NCI-H146 (cell line): ENCODE data around the gene TK1.
"Not testable (repeated sequence)": the region's sequence is repeated elsewhere in the genome, so short reads cannot be mapped to it uniquely, and the experiment has no call there.

ENCODE experiments used
- DNase-seq: peaks from one replicate; lab custom pipeline; 2025; lab: John Stamatoyannopoulos, UW

Gene TK1

DNA sequence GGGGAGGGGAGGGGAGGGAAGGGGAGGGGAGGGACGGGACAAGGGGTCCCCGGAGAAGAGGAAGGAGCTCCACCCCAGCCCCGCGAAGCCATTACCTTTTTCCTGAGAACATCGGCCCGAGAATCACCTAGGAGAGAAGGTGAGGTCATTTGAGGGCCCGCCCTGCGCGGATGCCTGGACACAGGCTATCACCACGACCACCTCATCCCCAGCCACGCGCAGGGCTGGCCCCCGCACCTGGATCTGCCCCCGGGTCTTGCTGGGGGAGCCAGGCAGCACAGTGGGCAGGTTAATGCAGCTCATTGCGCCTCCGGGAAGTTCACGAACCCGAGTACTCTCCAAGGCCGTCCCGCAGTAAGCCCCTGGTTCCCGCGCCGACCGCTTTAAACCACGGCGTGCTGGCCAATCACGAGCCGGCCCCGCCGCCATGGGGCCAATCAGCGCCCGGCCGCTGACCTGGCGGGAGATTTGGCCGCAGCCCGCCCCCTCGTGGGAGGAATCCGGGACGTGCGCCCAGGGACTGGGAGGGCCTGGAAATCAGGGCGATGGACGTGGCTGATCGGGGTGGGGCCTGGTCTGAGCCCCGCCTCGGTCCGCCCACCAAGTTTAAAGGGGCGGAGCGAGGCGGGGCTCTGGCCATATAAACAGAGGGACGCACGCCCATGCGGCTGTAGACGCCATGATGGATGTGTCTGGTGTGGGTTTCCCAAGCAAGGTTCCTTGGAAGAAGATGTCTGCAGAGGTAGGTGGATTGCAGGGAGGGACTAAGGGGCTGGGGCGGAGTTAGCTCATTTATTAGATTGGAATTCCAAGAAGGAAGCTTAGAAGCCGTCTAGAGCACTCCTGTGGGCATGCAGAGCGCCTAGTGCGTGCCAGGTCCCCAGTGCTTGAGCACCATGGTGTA, at the start of gene TK1, which contains the start of gene AFMID:
Gene TK1, minus strand, starts transcription at position 361 of the 904 bp plus-strand sequence. Its CDS starts 58 bp downstream, at position 303.
Gene AFMID, plus strand, starts transcription at position 671 of the 904 bp plus-strand sequence. Its CDS starts 9 bp downstream, at position 680.
- peak; percentile 98 for DNase-seq

GRCh38 chr17:78235885-78236284, 49.0 kb upstream of the TK1 start:
- DNase-seq: no peak

GRCh38 chr17:78235022-78235421, 48.2 kb upstream of the TK1 start:
- DNase-seq: not testable (repeated sequence)

- no peak for DNase-seq
Measured at GRCh38 chr17:78234261-78234865, 47.5 kb upstream of the TK1 start.

DNA sequence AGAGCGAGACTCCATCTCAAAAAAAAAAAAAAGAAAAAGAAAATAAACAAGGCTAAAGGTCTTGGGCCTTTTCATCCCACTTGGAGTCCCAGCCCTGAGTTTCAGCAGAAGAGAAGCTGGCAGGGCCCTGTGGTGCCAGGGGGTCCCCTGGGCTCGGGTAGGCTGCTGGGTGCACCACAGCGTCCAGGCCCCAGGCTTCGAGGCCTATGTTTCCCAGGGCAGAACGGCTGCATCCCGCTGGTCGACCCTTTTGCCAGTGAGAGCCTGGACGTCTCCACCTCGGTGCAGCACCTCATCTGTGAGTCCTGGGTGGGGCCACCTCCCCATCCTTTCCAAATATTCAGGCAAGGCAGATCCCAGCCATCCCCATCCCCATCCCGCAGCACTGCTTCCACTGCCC, 46.8 kb upstream of the TK1 start:
- no peak for DNase-seq

- no peak for DNase-seq
Measured at GRCh38 chr17:78232859-78233173, 46.0 kb upstream of the TK1 start.

GRCh38 chr17:78231991-78232858, 45.4 kb upstream of the TK1 start:
- DNase-seq: peak; percentile 20

DNA sequence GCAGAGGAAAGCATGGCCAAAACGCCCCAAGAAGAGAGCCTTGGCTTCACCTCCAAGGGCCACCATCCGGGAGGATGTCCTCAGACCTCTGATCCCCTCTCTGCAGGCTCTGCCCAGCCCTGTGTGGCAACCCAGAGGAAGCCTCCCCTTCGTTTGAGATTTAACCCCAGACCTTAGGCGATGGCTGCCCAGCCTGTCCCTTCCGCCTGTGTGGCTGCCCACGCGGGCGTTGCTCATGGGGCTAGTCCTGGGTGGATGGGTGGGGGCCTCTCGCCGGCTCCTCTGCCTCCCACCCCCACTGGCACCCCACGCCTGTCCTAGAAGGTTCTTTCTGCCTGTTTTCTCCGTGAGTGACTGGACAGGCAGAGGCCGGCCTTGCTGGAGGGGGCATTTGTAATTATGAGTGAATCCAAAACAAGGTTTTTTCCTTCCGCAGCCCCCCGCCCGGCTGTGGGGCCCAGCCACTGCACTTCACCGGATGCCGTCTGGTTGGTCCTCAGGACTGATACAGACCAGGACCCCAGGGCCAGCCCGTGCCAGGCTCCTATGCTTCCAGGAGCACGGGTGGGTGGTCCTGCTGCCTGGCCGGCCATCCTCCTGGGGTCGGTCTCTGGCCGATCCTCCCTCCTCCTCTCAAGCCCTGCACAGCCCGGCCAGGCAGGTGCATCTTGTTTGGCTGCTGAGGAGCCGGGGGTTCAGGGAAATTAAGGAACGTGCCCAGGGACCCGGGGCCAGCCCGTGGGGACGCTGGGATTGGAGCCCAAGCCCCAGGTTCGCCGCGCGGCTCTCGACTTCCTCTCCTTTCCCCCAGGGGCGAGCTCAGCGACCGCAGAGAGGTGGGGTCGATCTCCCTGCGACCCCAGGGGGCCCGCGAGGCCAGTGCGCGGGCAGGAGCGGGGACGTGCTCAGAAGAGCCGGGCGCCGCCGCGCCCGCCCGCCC, 44.4 kb upstream of the TK1 start, which contains the start of gene TMEM235:
Gene TMEM235, plus strand, starts transcription at position 636 of the 940 bp plus-strand sequence. CDS start 393 bp downstream, outside the sequence.
- peak; percentile 20 for DNase-seq

GRCh38 chr17:78230252-78230962, 43.6 kb upstream of the TK1 start:
- no peak for DNase-seq

DNA sequence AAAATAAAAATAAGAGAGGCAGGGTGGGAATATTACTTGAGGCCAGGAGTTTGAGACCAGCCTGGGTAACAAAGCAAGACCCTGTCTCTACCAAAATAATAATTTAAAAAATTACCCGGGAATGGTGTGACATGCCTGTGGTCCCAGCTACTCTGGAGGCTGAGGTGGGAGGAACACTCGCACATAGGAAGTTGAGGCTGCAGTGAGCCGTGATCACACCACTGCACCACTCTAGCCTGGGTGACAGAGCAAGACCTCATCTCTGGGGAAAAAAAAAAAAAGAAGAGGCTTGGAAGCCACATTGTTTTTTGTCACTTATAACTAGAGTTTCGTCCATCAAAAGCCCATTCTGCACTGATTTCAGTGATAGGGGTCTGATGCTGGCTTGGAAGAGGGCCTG, 41.3 kb upstream of the TK1 start:
- DNase-seq: no peak

DNA sequence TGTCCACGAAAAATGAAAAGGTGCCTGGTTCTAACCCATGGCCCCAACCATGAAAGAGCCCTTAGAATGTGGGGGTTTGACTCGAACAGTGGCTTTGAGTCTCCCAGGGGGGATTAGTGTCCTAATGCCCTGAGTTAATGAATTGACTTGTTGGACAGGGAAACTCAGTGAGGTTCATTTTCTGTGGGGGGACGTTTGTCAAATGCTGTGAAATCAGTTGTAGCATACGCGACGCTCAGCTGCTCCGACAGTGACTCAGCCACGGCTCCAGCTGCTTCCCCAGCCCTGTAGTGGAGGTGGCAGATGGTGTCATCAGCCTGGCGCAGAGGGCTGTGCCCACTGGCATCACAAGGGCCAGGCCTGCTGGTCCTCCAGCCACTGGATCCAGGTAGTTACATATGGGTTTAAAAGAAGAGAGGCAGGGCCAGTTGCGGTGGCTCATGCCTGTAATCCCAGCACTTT, 40.6 kb upstream of the TK1 start:
- no peak for DNase-seq

DNA sequence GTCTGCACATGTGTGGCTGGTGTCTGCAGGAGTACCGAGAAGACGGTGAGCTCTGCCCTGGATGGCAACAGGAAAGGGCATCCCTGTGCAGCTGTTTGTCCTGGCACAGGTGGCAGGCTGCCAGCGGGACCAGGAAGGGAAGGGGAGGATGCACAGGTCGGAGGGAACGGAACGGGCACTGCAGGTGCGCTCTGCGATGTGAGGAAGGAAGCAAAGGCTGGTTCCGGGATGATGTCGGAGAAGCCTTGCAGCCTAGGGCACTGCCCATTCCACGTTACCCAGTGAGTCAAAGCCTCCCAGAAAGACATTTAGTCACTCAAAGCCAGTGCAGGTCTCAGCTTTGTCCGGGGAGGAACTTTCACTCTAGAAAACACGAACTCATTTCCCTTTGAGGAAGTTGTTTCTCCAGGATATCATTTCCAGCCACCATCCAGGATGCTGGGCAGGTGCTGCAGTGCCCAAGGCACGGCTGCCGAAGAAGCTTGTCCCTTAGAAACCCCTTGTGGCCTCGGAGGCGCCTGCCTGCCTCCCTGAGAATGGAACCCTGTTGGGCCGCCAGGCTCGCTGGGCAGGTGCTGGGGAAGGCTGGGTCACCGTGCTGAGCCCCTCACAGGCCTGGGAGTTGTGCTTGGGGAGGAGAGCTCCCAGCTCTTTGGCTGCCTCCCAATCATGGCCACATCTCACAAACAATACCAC, 40.1 kb upstream of the TK1 start:
- no peak for DNase-seq

- DNase-seq: no peak
Measured at GRCh38 chr17:78226055-78226758, 39.4 kb upstream of the TK1 start.

GRCh38 chr17:78225088-78225865, 38.4 kb upstream of the TK1 start:
- DNase-seq: no peak

DNA sequence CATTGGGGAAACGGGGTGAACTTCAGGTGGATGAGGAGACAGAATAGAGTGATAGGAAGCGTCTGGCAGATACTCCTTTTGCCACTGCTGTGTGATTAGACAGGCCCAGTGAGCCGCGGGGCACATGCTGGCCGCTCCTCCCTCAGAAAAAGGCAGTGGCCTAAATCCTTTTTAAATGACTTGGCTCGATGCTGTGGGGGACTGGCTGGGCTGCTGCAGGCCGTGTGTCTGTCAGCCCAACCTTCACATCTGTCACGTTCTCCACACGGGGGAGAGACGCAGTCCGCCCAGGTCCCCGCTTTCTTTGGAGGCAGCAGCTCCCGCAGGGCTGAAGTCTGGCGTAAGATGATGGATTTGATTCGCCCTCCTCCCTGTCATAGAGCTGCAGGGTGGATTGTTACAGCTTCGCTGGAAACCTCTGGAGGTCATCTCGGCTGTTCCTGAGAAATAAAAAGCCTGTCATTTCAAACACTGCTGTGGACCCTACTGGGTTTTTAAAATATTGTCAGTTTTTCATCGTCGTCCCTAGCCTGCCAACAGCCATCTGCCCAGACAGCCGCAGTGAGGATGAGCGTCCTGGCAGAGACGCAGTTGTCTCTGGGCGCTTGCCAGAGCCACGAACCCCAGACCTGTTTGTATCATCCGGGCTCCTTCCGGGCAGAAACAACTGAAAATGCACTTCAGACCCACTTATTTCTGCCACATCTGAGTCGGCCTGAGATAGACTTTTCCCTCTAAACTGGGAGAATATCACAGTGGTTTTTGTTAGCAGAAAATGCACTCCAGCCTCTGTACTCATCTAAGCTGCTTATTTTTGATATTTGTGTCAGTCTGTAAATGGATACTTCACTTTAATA, 37.6 kb upstream of the TK1 start:
- no peak for DNase-seq

DNA sequence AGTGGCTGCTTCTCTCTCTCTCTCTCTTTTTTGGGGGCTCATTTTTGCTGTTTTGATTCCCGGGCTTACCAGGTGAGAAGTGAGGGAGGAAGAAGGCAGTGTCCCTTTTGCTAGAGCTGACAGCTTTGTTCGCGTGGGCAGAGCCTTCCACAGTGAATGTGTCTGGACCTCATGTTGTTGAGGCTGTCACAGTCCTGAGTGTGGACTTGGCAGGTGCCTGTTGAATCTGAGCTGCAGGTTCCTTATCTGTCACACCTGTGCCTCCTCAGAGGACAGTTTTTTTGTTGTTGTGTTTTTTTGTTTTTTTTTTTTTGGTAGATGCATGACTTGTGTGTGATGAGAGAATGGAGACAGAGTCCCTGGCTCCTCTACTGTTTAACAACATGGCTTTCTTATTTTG, 36.9 kb upstream of the TK1 start:
- DNase-seq: no peak

GRCh38 chr17:78223061-78223460, 36.2 kb upstream of the TK1 start:
- DNase-seq: no peak
